Measurements from ENCODE around the gene TST.

The TST gene

GRCh38 chr22:37018815-37019308 is 385 bp downstream of the TST start:
- Histone ChIP-seq H3K4me2 (ENCODE audit: low read depth, low read length, poor library complexity, severe bottlenecking) (peak overlapping the region; percentile 58), H3K27me3 (ENCODE audit: low read length) (no peaks in the 10 kb centered on the region), H3K36me3 (ENCODE audit: low read length) (no peaks in the 10 kb centered on the region), H4K20me1 (ENCODE audit: low read depth, low read length) (no peaks in the 10 kb centered on the region), H3K79me2 (ENCODE audit: insufficient read depth, low read length) (no peaks in the 10 kb centered on the region), H3K9ac (ENCODE audit: low read length) (peak overlapping the region; percentile 83), H3K4me3 (ENCODE audit: insufficient read depth, low read length, poor library complexity, severe bottlenecking) (peak overlapping the region; percentile 91), H3K27ac (ENCODE audit: low read depth, low read length) (no peak overlapping the region), H3K9me3 (ENCODE audit: insufficient read depth, low read length) (no peaks in the 10 kb centered on the region), H3K9me2 (replicated peaks; ENCODE audit: insufficient read depth, low read length) (no peaks in the 10 kb centered on the region), H3F3A (ENCODE audit: insufficient read depth) (no peaks in the 10 kb centered on the region), H2AFZ (ENCODE audit: low read depth, low read length, severe bottlenecking) (peak overlapping the region; percentile 77)
- TF ChIP-seq CTCF (IDR thresholded peaks at IDR 0.05; ENCODE audit: insufficient read depth, low read length, poor library complexity, severe bottlenecking) (no peak), EZH2phosphoT487 (conservative IDR thresholded peaks at IDR 0.05; ENCODE audit: low read length) (no peak)

- no peak overlapping the region for H3K9ac ChIP-seq (ENCODE audit: low read length)
- peak overlapping the region; percentile 91 for H3K4me3 ChIP-seq (ENCODE audit: insufficient read depth, low read length, poor library complexity, severe bottlenecking)
- peak overlapping the region; percentile 58 for H3K4me2 ChIP-seq (ENCODE audit: low read depth, low read length, poor library complexity, severe bottlenecking)
- H3K27me3 ChIP-seq (ENCODE audit: low read length): no peaks in the 10 kb centered on the region
- no peaks in the 10 kb centered on the region for H3K9me2 ChIP-seq (replicated peaks; ENCODE audit: insufficient read depth, low read length)
- no peak overlapping the region for H2AFZ ChIP-seq (ENCODE audit: low read depth, low read length, severe bottlenecking)
- no peak for TF ChIP-seq CTCF (IDR thresholded peaks at IDR 0.05; ENCODE audit: insufficient read depth, low read length, poor library complexity, severe bottlenecking)
- TF ChIP-seq EZH2phosphoT487 (conservative IDR thresholded peaks at IDR 0.05; ENCODE audit: low read length): no peak
- no peak overlapping the region for H3K27ac ChIP-seq (ENCODE audit: low read depth, low read length)
- H3K36me3 ChIP-seq (ENCODE audit: low read length): no peaks in the 10 kb centered on the region
- no peaks in the 10 kb centered on the region for H3F3A ChIP-seq (ENCODE audit: insufficient read depth)
- H3K9me3 ChIP-seq (ENCODE audit: insufficient read depth, low read length): no peaks in the 10 kb centered on the region
- no peaks in the 10 kb centered on the region for H4K20me1 ChIP-seq (ENCODE audit: low read depth, low read length)
- H3K79me2 ChIP-seq (ENCODE audit: insufficient read depth, low read length): no peaks in the 10 kb centered on the region
These were observed 997 bp downstream of the TST start for GRCh38 chr22:37018086-37018814.

GRCh38 chr22:37017356-37017755 is 1.9 kb downstream of the TST start:
- Histone ChIP-seq H3K9me2 (replicated peaks; ENCODE audit: insufficient read depth, low read length) (no peaks in the 10 kb centered on the region), H4K20me1 (ENCODE audit: low read depth, low read length) (no peaks in the 10 kb centered on the region), H3K27me3 (ENCODE audit: low read length) (no peaks in the 10 kb centered on the region), H3K4me3 (ENCODE audit: insufficient read depth, low read length, poor library complexity, severe bottlenecking) (no peak overlapping the region), H3K9me3 (ENCODE audit: insufficient read depth, low read length) (no peaks in the 10 kb centered on the region), H3K4me2 (ENCODE audit: low read depth, low read length, poor library complexity, severe bottlenecking) (no peak overlapping the region), H3F3A (ENCODE audit: insufficient read depth) (no peaks in the 10 kb centered on the region), H2AFZ (ENCODE audit: low read depth, low read length, severe bottlenecking) (no peak overlapping the region), H3K9ac (ENCODE audit: low read length) (no peak overlapping the region), H3K27ac (ENCODE audit: low read depth, low read length) (no peak overlapping the region), H3K36me3 (ENCODE audit: low read length) (no peaks in the 10 kb centered on the region), H3K79me2 (ENCODE audit: insufficient read depth, low read length) (no peaks in the 10 kb centered on the region)
- TF ChIP-seq CTCF (IDR thresholded peaks at IDR 0.05; ENCODE audit: insufficient read depth, low read length, poor library complexity, severe bottlenecking) (no peak), EZH2phosphoT487 (conservative IDR thresholded peaks at IDR 0.05; ENCODE audit: low read length) (no peak)
